ENCODE data around the gene CRYGD.

The CRYGD gene

GRCh38 chr2:208083807-208084206, 40.5 kb downstream of the CRYGD start:
- TF ChIP-seq CTCF (IDR thresholded peaks at IDR 0.05; ENCODE audit: low read length, missing control alignments), result no peak
- no peak for DNase-seq (ENCODE audit: low read depth)
- H3K4me3 ChIP-seq (replicated peaks; ENCODE audit: low read depth, low read length), result no peak overlapping the region

GRCh38 chr2:208077276-208077675, 47.0 kb downstream of the CRYGD start:
- DNase-seq (ENCODE audit: low read depth), result peak; percentile 20
- H3K4me3 ChIP-seq (replicated peaks; ENCODE audit: low read depth, low read length), result no peak overlapping the region
- no peak for TF ChIP-seq CTCF (IDR thresholded peaks at IDR 0.05; ENCODE audit: low read length, missing control alignments)

GRCh38 chr2:208074610-208075356, 49.5 kb downstream of the CRYGD start:
- no peak for TF ChIP-seq CTCF (IDR thresholded peaks at IDR 0.05; ENCODE audit: low read length, missing control alignments)
- H3K4me3 ChIP-seq (replicated peaks; ENCODE audit: low read depth, low read length), result no peak overlapping the region
- no peak for DNase-seq (ENCODE audit: low read depth)

GRCh38 chr2:208072250-208072892, 52.0 kb downstream of the CRYGD start:
- peak; percentile 80 for DNase-seq (ENCODE audit: low read depth)
- TF ChIP-seq CTCF (IDR thresholded peaks at IDR 0.05; ENCODE audit: low read length, missing control alignments), result peak; percentile 85
- H3K4me3 ChIP-seq (replicated peaks; ENCODE audit: low read depth, low read length), result no peak overlapping the region
